ENCODE data around the gene PSD2.

Gene PSD2

GRCh38 chr5:139794067-139794846, 1.4 kb upstream of the PSD2 start:
- peaks cover 2% of the 10 kb centered on the region for H3K27me3 ChIP-seq (ENCODE audit: insufficient read depth, poor library complexity, severe bottlenecking)
- no peak for DNase-seq (ENCODE audit: low read depth in 1 of 2, low spot score in 1 of 2)
- H3K27ac ChIP-seq (replicated peaks), result no peak overlapping the region
- TF ChIP-seq GABPA (IDR thresholded peaks at IDR 0.05; ENCODE audit: low read depth), result no peak
- TF ChIP-seq CTCF (IDR thresholded peaks at IDR 0.05; ENCODE audit: insufficient read depth, low read length), result no peak
- TF ChIP-seq POLR2AphosphoS5 (IDR thresholded peaks at IDR 0.05; ENCODE audit: low read depth), result no peak
- TF ChIP-seq REST (IDR thresholded peaks at IDR 0.05; ENCODE audit: insufficient replicate concordance, low read depth), result no peak
- TF ChIP-seq SPI1 (IDR thresholded peaks at IDR 0.05; ENCODE audit: borderline replicate concordance, low read depth), result no peak
- no peak overlapping the region for H3K4me3 ChIP-seq (replicated peaks; ENCODE audit: insufficient read depth, low read length)

- H3K4me3 ChIP-seq (replicated peaks; ENCODE audit: insufficient read depth, low read length), result no peak overlapping the region
- TF ChIP-seq SPI1 (IDR thresholded peaks at IDR 0.05; ENCODE audit: borderline replicate concordance, low read depth), result no peak
- H3K27ac ChIP-seq (replicated peaks), result no peak overlapping the region
- DNase-seq (ENCODE audit: low read depth in 1 of 2, low spot score in 1 of 2), result no peak
- H3K27me3 ChIP-seq (ENCODE audit: insufficient read depth, poor library complexity, severe bottlenecking), result peaks cover 2% of the 10 kb centered on the region
These were observed 626 bp downstream of the PSD2 start for GRCh38 chr5:139796061-139796806.

- DNase-seq (ENCODE audit: low read depth in 1 of 2, low spot score in 1 of 2), result no peak
- TF ChIP-seq REST (IDR thresholded peaks at IDR 0.05; ENCODE audit: insufficient replicate concordance, low read depth) (no peak), POLR2AphosphoS5 (IDR thresholded peaks at IDR 0.05; ENCODE audit: low read depth) (no peak), GABPA (IDR thresholded peaks at IDR 0.05; ENCODE audit: low read depth) (no peak), CTCF (IDR thresholded peaks at IDR 0.05; ENCODE audit: insufficient read depth, low read length) (no peak), SPI1 (IDR thresholded peaks at IDR 0.05; ENCODE audit: borderline replicate concordance, low read depth) (no peak)
- no peak overlapping the region for H3K4me3 ChIP-seq (replicated peaks; ENCODE audit: insufficient read depth, low read length)
- no peak overlapping the region for H3K27ac ChIP-seq (replicated peaks)
- peaks cover 2% of the 10 kb centered on the region for H3K27me3 ChIP-seq (ENCODE audit: insufficient read depth, poor library complexity, severe bottlenecking)
These were observed 1.7 kb downstream of the PSD2 start for GRCh38 chr5:139797335-139797734.

GRCh38 chr5:139797856-139798510, 2.4 kb downstream of the PSD2 start:
- TF ChIP-seq CTCF (IDR thresholded peaks at IDR 0.05; ENCODE audit: insufficient read depth, low read length) (no peak), SPI1 (IDR thresholded peaks at IDR 0.05; ENCODE audit: borderline replicate concordance, low read depth) (no peak), REST (IDR thresholded peaks at IDR 0.05; ENCODE audit: insufficient replicate concordance, low read depth) (no peak), POLR2AphosphoS5 (IDR thresholded peaks at IDR 0.05; ENCODE audit: low read depth) (no peak)
- Histone ChIP-seq H3K27me3 (ENCODE audit: insufficient read depth, poor library complexity, severe bottlenecking) (peaks cover 2% of the 10 kb centered on the region), H3K4me3 (replicated peaks; ENCODE audit: insufficient read depth, low read length) (no peak overlapping the region), H3K27ac (replicated peaks) (no peak overlapping the region)
- DNase-seq (ENCODE audit: low read depth in 1 of 2, low spot score in 1 of 2), result no peak

Measured in HL-60 (cell line).